AG09319 (cell line): Measurements from ENCODE around the gene CTDNEP1.

Source experiments
- DNase-seq: peaks from one replicate; pipeline ENCODE4 v3.0.0-alpha.2; 2010; ENCODE audit warnings: low read depth; ENCODE audit errors: extremely low read depth
- TF ChIP-seq, protein P1 (sequence below): IDR thresholded peaks from 2 replicates; pipeline ENCODE4 v1.5.1; 2011; ENCODE audit warnings: low read depth, mild to moderate bottlenecking, inconsistent platforms, low read length, moderate library complexity

CTDNEP1 gene

GRCh38 chr17:7208027-7208571, 43.4 kb downstream of the CTDNEP1 start:
- no peak for DNase-seq
- TF ChIP-seq, protein P1, sequence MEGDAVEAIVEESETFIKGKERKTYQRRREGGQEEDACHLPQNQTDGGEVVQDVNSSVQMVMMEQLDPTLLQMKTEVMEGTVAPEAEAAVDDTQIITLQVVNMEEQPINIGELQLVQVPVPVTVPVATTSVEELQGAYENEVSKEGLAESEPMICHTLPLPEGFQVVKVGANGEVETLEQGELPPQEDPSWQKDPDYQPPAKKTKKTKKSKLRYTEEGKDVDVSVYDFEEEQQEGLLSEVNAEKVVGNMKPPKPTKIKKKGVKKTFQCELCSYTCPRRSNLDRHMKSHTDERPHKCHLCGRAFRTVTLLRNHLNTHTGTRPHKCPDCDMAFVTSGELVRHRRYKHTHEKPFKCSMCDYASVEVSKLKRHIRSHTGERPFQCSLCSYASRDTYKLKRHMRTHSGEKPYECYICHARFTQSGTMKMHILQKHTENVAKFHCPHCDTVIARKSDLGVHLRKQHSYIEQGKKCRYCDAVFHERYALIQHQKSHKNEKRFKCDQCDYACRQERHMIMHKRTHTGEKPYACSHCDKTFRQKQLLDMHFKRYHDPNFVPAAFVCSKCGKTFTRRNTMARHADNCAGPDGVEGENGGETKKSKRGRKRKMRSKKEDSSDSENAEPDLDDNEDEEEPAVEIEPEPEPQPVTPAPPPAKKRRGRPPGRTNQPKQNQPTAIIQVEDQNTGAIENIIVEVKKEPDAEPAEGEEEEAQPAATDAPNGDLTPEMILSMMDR: no peak

DNA sequence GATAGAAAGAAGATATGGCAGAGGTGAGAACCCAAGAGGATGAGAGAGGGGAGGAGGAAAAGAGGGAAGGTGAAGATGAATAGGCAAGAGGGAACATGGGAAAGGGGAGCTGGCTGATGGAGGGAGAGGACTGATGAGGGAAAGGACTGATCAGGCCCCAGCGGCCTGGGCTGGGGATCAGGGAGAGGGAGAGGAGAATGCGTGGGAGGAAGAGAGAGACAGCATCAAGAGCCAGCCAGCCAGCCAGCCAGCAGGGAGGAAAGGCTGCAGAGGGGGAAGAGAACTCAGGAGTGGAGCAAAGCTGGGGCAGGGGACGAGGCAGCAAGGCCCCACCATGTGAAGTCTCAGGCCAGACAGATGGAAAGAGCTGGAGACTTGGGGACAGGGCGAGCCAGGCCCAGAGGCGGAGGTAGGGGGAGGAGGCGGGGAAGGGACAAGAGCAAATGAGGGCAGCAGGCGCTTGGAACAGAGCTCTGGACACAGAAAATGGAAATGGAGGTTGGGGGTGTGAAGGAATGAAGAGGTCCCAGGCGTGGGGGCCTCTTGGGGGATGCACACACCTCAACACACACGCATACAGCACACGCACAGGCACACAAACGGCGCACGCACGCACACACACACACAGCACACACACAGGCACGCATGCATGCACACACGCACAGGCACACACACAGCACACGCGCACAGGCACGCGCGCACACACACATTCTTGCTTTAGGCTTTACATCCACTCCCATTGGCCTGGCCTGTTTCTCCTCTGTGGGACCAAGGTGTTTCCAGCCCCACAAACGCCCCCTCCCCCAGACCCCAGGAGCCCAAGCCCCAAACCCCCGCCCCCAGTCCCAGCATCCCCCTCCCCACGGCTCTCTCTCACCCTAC, 44.2 kb downstream of the CTDNEP1 start:
- DNase-seq: no peak
- TF ChIP-seq, protein P1: no peak

DNA sequence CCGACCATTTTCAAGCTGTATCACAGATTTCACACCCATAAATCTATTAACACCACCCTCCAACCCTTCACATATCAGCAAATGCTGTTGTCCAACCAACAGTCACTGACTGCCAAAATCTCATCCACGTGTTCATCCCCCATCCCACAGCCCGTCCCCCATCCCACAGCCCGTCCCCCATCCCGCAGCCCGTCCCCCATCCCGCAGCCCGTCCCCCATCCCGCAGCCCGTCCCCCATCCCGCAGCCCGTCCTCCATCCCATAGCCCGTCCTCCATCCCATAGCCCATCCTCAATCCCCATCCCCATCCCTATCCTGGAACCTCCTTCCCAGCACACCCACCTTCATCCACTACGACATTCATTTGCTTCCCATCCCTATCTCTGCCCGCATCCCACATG, 46.0 kb downstream of the CTDNEP1 start:
- TF ChIP-seq, protein P1: no peak
- DNase-seq: no peak

DNA sequence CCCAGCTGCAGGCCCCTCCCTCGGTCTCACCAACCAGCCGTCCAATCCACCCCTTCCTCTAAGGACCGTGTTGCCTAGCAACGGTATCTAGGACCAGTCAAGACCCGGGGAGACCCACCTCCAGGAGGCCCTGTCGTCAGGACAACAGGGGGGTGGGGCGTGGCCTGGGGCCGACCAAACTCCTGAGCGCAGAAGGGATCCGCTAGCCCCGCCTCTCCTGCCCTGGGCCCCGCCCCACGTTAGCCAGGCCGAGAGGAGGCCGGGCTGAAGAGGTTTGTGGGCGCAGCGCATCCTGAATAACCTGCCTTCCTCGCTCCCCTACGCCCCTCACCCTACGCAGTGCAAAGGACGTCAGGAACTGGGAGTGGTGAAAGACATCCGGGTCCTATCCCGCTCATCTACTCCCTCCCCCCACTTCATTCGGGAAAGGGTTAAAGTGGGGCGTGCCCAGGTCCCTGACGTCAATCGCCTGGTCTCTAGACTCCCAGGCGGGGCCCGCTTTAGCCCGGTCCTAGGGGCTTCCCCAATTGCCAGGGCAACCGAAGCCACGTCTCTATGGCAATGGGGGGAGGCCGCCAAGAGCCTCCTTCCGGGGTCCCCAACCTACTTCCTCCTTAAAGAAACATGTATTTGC, 46.6 kb downstream of the CTDNEP1 start:
- no peak for DNase-seq
- TF ChIP-seq, protein P1: no peak

- TF ChIP-seq, protein P1: no peak
- no peak for DNase-seq
Observed at GRCh38 chr17:7204336-7204735, 47.2 kb downstream of the CTDNEP1 start.

DNA sequence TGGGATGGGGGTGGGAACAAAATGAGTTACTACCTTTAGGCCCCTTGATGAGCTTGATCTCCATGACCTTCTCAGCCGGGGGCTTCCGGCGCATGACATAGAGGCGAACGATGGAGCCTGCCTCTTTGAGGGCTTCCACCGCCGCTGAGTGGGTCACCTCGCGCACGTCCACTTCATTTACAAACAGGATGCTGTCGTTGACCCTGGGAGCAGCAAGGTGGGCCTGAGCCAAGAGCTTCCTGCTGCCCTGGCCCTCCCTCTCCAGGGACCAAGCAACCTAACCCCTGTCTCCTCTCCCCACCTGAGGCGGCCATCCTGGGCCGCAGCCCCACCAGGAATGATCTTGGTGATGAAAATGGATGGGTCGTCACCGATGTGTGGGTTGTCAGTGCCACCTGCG, 48.1 kb downstream of the CTDNEP1 start:
- no peak for DNase-seq
- TF ChIP-seq, protein P1: no peak

DNA sequence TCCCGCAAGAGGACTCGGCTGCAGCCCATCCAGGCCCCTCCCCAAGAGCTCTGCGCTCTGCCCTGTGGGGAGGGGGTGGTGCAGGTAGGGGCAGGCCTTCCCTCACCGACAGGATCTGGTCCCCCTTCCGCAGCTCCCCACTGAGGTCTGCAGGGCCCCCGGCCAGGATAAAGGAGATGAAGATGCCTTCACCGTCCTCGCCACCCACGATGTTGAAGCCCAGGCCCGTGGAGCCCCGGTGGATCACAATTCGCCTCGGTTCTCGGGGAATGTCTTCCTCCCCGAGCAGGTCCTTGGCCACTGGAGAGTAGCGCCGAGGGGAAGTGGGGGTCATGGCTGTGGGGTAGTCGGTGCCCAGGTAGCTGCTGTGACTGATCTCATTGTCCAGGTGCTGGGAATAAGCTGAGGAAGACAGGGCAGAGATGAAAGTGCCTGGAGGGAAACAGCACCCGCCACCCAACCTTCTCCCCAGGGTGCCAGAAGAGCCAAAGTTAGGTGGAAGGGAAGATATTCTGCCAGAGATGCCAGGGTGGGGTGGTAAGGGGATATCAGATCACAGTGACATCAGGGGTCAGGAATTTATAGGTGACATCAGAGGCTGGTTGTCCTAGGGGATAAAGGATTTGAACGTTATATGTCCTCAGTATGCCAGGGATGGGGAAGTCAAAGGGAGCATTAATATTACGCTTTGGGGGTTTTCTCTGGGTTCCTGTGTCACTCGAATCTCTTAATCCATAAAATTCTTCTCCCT, 54.7 kb downstream of the CTDNEP1 start:
- TF ChIP-seq, protein P1: no peak
- no peak for DNase-seq
